SK-MEL-5 (cell line): Measurements from ENCODE around the gene OGG1. TPM values are rescaled to one million over a fixed set of nuclear protein-coding genes. Genes with fewer than 3 reads are reported as not detected.
"Not testable (repeated sequence)": the region's sequence is repeated elsewhere in the genome, so short reads cannot be mapped to it uniquely, and the experiment has no call there.

Experiments
- DNase-seq: peaks from one replicate; pipeline ENCODE4 v3.0.0-alpha.2; 2016; ENCODE audit warnings: low read depth, low spot score
- in situ Hi-C: cut with HindIII; loops from 2 replicates; pipeline ENCODE4 v1.10.0; 2016; ENCODE audit warnings: low sequenced_read_pairs, high pct_unique_total_duplicates, low pct_unique_long_range_greater_than_20kb
- total RNA-seq: library from RNA; depleted of rRNA; stranded (reverse); fragments of >200 nt; shearing (Covaris generic); gene quantifications from 2 replicates; pipeline ENCODE4 v1.2.3, GENCODE V29; 2014

Gene OGG1
- total RNA-seq, 1 experiment from 2014 or later, result 11.0 TPM

DNA sequence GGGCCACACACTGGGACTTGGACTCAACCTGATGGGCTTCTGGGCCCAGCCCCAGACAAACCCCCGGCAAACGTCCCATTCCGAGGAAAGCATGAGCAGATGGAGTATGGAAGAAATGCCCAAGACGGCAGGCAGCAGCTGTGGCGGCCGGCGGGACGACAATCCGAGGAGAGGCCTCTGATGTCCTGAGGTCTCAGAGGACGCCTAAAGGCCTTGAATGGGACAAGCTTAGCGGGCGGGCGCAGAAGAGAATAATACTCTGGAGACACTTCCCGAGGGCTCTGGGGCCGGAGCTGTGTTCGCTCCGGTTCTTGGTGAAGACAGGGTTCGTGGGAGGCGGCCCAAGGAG is 482 bp upstream of the OGG1 start:
- DNase-seq, result no peak
- in situ Hi-C loops, result no loop called here

- in situ Hi-C loops, result no loop called here
- no peak for DNase-seq
Measured at GRCh38 chr3:9750556-9751411, 1.0 kb downstream of the OGG1 start.

GRCh38 chr3:9754678-9755077 is 4.9 kb downstream of the OGG1 start:
- in situ Hi-C loops, result no loop called here
- no peak for DNase-seq

- DNase-seq, result no peak
- in situ Hi-C loops, result no loop called here
Measured at GRCh38 chr3:9757427-9757826, 7.7 kb downstream of the OGG1 start.

DNA sequence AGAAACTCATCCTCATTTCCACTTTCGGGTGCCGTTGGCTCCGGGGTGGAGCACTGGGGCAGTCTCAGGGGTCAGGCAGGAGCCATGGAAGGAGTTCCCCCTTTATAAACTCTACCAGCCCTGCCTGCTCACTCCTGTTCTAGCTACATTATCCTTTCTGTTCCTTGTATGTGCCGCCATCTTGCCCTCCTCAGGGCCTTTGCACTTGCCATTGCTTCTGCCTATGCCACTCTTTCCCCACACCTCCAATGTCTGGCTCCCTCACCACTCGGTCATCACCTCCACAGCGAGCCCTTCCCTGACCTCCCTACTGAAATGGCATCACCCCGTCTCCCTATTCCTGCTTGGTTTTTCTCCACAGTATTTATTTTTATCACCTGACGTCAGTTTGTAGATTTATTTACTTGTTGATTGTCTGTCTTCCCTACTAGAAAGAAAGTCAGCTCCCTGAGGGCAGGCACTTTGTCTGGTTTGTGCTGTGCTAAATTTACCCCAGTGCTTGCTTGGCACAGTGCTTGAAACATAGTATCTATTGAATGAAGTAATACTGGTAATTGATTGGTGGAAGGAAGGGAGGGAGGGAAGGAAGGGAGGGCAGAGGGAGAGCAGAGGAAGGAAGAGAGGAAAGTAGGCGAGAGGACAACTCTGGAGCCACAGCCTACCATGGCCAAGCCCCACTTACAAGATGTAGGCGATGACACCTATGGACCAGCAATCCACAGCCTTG is 11.2 kb downstream of the OGG1 start:
- in situ Hi-C loops, result no loop called here
- DNase-seq, result no peak

DNA sequence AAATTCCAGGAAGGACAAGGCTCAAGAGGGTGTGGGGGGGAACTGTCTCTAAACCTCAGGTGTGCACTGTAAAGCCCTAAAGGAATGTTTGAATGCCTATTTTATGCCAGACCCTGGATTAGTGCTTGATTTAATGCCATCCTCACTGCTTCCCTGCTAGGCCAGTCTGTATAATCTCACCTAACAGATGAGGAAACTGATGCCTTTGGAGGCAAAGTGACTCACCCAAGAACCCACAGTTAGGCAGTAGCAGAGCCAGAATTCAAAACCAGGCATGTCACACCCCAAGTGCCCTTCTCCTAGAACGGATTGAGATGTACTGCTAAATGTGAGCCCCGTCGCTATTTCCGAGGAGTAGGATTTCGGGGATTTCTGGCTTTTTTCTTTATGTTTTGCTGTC is 12.2 kb downstream of the OGG1 start:
- in situ Hi-C loops, result no loop called here
- DNase-seq, result no peak

- DNase-seq, result no peak
- in situ Hi-C loops, result no loop called here
Measured at GRCh38 chr3:9762871-9763270, 13.1 kb downstream of the OGG1 start.

DNA sequence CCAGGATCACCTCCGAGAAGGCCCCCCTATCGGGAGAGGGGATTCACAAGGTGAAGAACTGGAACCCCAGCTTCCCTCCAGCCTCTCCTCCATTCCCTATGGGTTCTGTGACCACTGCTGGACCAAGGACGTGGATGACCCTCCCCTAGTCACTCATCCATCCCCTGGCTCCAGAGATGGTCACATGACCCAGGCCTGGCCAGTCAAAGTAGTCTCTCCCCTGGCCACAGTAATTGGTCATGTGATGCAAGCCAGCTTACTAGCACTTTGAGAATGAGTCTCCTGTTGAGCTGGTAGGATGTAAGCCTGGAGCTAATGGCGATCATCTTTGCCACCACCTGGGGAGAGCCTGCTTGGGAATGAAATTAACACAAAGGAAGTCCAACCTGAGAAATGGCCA is 16.1 kb downstream of the OGG1 start:
- in situ Hi-C loops, result no loop called here
- DNase-seq, result peak; percentile 49

- in situ Hi-C loops, result no loop called here
Measured at GRCh38 chr3:9767418-9767817, 17.7 kb downstream of the OGG1 start.

GRCh38 chr3:9768141-9768775 is 18.5 kb downstream of the OGG1 start:
- in situ Hi-C loops, result no loop called here
- DNase-seq, result no peak

More at GRCh38 chr3:9767418-9767817, 17.7 kb downstream of the OGG1 start:
- no peak for DNase-seq

- no peak for DNase-seq
- in situ Hi-C loops, result no loop called here
Measured at GRCh38 chr3:9769012-9769411, 19.3 kb downstream of the OGG1 start.

DNA sequence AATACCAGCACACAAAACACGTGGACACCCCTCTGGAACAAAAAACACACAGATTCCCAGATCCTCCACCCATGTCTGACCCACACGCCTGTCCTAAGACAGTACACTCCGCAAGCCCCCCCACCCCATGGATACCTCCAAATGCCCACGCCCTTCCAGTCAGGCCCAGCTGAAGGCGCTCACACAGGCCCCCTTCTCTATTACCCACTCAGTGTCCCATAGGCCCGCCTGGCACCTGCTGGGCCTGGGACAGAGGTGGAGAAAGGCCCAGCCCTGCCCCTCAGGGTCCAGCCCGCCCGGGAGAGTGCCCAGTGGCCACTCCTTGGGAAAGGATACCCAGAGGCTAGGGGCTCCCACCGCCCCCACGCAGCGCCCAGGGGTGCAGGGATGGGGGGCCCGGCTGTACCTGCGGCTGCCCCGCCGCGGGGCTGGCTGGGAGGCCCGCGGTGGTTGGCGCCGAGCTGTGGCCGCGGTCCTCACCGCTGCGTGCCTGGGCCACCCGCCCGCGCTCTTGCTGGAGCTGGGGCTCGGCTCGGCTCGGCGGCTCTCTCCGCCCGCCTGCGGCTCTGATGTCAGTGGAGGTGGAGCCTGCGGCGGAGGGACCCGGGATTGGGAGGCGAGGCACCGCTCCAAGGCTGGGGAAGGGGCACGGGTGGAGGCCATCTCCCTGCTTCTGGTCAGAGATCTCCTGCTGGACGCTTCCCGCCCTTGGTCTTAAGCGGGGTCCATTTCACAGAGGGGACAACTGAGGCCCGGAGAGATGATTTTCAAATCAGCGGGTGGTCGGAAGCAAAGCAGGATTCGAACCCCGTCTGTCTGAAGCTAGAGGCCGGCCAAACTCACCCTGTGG is 19.9 kb downstream of the OGG1 start, which contains the start of gene CAMK1:
Gene CAMK1, minus strand, starts transcription at position 522 of the 850 bp plus-strand sequence. CDS start 2,198 bp downstream, outside the sequence.
- in situ Hi-C loops, result no loop called here
- no peak for DNase-seq

DNA sequence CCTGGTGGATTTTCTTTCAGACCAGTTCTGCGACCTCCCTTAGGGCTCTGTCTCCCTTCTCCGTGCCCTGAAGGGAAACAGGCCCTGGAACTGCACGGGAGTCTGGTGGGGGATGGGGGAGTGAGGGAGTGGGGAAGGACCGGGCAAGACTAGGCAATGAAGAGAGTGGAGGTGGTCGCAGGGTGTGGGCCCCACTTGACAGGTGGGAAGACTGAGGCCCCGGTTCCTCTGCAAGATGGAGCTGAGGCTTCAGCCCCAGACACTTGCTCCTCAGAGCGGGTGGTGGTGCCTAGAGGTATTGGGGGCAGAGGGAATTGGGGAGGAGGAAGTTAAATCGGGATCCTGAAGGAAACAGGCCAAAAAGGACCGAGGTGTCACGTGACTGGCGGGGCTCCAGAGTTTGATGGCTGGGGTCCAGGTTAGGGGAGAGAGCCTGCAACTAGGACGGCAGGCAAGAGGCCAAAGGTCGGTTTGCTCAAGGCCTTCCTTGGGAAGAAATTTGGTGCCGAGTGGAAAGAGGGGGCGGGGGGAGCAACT is 20.6 kb downstream of the OGG1 start:
- DNase-seq, result no peak
- in situ Hi-C loops, result no loop called here

DNA sequence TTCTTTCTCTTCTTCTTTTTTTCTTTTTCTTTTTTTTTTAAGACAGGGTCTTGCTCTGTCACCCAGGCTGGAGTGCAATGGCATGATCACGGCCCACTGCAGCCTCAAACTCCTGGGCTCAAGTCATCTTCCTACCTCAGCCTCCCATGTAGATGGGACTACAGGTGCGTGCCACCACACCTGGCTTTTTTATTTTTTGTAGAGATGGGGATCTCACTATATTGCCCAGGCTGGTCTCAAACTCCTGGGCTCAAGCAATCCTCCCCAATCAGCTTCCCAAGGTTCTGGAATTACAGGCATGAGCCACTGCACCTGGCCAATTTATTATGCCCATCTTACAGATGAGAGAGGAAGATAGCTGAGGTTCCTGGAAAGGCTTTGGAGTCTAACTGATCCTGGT is 21.3 kb downstream of the OGG1 start:
- DNase-seq, in situ Hi-C loops: not testable (repeated sequence)

DNA sequence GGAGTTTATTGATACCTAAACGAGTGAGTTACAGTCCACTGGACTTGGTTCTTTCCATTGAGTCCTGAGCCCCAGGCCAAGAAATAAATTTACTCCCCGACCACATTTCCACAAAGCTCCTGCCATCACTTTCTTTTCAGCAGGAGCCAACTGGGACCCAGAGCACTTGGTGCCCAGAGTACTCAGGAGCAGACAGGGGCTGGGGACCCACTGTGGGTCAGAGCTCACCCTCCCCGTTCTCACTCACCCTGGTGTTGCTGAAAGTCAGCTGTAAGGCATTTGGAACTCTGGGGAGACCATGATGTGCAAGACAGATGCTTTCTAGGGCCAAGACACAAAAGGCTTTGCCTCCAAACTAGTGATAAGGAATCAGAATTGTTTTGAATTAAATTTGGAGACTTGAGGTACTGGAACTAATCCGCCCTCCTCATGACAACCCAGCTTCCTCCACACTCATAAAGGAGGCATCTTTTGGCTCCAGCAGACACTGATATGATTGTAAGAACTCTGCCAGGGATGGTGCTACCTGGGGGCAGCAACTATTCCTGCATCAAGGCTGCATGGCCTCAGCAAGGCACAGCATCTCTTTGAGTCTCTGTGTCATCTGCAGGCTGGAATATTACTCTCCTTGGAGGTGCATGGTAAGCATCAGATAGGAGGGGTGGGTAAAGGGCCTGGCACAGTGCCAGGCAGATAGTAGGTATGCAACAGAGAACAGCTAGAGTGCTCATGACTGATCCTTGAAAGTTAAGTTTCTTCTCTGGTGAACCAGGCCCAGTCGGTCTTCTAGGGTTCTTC is 27.3 kb downstream of the OGG1 start:
- in situ Hi-C loops, result no loop called here
- no peak for DNase-seq

GRCh38 chr3:9777694-9778021 is 27.9 kb downstream of the OGG1 start:
- no peak for DNase-seq
- in situ Hi-C loops, result no loop called here
